ENCODE results near the gene MYBPC2.

MYBPC2 gene

DNA sequence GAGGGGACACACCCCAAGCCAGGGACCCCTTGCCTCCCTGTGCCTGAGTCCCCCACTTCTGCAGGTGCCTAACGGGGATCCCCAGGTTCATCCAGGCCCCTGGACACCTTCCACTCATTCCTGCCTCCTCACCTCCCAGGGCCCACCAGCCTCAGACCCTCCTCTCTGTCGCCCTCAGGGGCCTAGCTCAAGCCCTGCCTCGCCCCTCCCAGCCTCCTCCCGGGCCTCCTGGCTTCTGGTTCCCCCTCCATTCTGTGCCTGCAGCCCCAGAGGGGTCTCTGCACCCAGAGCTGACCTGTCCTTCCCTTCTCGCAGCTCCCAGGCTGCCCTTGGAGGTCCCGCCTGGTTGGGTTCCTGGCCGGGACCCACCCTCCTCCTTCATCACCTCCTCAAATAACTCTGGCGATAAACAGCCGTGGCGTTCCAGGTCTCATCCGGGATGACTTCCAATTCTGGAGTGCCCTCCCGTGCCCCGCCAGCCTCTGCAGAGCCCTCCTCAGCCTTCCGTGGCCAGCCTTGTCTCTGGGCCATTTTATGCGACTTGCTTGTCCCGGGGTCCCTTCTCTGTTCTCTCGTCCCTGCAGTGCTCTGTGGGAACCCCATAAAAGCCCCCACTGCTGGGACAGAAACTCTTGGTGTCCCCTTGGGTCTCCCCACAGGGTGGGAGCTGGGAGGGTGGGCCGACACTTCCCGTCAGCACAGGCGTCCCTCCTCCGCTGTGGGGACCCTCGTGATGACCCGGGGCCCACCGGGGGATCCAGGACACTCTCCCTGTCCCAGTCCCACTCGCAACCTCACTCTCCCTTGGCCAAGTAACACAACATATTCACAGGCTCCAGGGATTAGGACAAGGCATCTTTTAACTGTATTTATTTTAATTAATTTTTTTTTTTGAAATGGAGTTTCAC is 69.1 kb downstream of the MYBPC2 start:
- DNase-seq = no peak

DNA sequence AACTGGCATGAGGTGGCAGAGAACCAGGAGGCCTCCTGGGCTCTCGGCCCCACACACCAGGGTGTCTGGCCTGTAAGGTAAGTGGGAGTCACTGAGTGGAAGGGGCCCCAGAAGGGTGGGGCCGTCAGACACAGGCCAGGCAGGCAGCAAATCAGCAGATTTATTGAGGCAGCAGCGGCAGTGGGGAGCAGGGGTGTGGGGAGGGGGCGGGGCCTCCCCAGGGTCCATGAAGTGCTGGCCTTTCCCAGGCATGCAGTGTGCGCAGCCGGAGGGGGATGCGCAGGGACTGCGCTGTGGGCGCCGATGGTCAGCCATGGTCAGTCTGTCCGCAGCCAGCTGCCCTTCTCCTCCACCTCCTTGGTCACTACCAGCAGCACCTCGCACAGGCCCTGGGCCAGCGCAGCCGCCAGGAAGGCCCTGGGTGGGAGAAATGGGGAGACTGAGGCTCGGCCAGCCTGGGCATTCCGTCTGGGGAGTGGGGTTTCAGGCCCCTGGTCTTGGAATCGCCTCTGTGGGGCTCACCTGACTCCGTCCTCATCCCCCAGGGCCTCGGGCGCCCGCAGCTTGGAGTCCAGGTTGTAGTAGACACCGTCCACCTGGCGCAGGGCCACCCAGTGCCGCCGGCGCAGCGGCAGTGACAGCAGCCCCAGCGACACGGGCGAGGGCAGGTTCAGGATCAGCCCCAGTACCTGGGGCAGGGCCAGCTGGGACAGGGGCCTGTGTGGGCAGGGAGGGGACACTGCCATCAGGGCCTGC is 73.3 kb downstream of the MYBPC2 start:
- no peak for DNase-seq

DNA sequence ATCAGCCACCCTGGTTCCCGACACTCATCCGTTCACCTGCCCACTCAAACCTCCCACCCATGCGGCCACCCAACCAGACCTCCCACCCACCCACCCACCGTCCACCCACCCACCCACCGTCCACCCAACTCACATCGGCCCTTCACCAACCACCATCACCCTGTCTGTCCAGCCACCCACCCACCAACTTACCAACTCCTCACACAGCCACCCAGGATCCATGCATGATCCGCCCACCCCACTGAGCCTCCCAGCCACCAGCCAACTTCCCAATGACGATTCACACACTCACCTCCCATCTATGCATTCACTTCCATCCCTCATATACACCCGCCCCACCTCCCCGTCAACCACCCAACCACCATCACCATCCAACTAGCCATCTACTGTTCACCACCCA is 74.0 kb downstream of the MYBPC2 start:
- DNase-seq = no peak

DNA sequence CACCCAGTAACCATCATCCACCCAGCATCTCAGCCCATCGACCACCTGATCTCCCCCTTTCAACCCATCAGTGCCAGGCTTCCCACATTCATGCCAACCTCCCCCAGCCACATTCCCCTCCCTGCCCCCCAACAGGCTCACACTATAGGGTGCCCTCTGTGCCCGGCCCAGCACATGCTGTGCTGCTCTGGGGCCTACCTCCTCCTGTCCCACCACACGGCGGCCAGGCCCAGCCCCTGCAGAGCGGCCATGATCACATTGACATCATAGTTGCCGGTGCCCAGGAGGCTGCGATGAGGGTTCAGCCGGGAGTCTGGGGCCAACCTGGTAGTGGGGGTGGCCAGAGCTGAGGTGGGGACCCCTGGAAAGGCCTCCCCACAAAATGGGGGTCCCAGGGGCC is 74.7 kb downstream of the MYBPC2 start:
- no peak for DNase-seq

DNA sequence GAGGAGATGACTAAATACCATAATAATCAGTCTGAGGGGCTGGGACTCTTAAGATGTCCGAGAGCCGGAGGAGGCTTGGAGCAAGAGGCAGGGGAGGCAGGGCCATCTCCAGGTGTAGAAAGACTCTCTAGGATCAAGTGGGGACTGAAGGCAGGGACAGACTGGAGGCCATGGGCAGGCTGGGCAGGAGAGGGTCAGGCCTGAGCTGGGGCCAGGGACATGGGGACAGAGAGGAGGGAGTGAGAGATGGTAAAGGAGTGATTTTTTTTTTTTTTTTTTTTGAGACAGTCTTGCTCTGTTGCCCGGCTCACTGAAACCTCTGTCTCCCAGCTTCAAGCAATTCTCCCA is 76.1 kb downstream of the MYBPC2 start:
- DNase-seq = no peak

DNA sequence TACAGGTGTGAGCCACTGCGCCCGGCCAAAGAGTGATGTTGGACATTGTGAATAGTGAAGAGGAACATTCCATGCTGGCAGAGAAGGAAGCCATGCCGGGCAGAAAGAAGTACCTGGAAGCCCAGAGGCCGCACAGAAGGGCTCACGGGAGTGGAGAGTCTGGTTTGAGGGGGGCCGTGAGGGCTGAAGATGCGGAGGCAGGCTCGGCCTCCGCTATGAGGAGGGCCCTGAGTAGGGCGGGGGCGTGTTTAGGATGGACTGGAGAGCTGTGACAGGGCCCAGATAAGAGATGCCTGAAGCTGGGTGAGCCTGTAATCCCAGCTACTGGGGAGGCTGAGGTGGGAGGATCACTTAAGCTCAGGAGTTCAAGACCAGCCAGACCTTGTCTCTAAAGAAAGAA is 76.7 kb downstream of the MYBPC2 start:
- DNase-seq = no peak

DNA sequence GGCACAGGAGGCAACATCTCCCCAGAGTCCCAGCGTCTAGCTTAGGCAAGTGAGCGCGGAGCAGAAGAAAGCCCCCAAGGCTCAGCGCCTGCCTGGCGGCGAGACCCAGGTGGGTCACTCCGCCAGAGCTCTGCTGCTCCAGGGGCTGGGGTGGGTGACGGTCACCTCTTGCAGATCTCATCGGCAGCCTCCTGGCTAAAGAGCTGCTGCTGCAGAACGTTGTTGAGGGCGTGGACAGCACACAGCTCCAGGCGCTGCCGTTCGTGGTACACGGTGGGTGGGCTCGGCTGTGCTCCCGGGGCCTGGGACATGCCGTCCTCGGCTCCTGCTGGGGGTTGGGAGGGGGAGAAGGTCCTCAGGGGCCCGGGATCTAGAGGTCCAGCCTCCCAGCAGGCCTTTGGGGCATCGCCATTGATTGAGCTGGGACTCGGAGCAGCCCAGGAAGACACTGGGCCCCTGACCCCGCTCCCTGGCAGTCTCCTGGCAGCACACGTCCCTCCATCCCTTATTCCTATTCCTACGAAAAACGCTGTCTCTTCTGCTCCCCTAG is 77.5 kb downstream of the MYBPC2 start:
- no peak for DNase-seq

DNA sequence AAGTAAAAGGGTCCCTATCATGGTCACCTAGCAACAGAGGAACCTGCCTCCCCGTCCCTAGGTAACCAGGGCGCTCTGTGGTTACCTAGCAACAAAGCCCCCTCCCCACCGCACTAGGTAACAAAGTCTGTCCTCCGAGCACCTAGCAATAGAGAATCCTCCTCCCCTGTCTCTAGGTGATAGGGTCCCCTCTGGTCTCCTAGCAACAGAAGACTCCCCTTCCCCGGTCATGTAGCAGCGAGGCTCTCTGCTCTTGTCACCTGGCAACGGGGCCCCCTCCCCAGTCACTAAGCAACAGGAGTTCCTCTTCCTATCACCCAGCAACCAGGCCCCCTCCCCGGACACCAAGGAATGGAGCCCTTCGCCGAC is 78.0 kb downstream of the MYBPC2 start:
- DNase-seq = no peak

DNA sequence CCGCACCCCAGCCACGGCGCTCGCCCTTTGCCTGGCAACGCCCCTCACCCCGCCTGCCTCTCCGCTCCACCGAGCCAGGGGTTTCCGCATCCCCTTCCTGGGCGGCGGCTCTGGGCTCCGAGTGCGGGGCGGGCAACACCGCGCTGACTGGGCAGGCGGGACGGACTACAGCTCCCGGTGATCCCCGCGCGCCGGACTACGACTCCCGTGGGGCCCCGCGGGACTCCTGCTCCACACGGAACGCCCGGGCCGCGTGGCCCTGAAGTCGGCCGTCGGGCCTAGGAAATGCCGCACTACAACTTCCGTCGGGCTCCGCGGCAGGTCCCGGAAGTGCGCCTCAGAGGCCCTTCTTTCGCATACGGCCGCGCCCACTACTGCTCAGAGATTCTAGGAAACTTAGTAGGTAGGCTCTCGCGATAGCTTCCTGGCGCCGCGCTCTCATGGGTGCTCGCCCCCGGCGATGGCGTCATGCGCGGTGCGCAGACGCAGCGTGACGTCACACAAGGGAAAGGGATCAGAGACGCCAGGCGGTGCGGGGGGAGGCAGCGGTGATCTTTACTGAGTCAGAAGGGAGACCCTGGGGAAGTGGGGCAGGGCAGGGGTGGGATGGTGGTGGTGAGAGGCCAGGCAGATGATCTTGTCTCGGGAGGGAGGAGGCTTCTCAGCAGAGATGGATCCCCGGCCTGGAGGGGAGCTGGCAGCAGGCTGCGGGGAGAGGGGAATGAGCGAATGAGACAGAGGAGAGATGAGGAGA is 78.6 kb downstream of the MYBPC2 start, which contains the start of gene JOSD2:
Gene JOSD2 (minus strand): TSS at position 123 of the 754 bp plus-strand sequence. CDS start 760 bp downstream, outside the sequence.
- peak; percentile 99 for DNase-seq

DNA sequence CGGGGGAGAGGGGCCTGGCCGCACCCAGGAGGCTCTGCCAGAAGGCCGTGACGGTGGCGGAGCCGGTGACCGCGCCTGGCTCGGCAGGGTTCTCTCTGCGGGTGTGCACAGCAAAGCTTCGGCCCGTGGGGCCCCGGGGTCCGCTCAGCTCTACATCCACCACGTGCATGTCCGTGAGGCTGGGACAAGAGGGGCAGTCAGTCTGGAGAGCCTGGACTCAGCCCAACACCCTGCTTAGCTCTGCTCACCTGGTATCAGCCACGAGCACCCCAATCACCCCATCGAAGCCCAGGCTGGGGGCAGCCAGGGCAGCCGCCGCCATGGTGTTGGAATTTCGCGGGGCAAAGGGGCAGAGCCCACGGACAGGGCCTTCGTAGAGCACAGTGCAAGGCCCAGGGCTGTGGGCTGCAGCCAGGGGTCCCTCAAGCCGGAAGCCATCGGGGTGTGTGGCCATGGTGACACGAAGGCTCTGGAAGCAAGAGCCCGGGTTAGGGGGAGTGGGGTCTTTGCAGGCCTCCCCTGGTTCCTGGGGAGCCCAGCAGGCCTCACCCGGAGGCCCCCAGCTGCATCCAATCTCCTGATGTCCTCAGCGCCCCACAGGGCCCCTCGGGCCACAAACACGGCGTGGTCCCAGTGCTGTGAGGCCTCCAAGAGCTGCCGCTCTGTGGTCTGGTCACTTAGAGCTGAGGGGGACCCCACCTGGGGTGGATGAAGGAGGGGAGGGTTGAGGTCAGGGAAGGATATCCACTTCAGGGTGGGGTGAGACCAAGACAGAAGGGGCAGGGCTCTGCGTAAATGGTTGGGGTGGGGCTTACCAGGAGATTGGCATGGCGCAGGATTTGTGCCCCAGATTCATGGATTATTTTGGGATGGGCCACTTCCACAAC is 79.7 kb downstream of the MYBPC2 start:
- DNase-seq = no peak

DNA sequence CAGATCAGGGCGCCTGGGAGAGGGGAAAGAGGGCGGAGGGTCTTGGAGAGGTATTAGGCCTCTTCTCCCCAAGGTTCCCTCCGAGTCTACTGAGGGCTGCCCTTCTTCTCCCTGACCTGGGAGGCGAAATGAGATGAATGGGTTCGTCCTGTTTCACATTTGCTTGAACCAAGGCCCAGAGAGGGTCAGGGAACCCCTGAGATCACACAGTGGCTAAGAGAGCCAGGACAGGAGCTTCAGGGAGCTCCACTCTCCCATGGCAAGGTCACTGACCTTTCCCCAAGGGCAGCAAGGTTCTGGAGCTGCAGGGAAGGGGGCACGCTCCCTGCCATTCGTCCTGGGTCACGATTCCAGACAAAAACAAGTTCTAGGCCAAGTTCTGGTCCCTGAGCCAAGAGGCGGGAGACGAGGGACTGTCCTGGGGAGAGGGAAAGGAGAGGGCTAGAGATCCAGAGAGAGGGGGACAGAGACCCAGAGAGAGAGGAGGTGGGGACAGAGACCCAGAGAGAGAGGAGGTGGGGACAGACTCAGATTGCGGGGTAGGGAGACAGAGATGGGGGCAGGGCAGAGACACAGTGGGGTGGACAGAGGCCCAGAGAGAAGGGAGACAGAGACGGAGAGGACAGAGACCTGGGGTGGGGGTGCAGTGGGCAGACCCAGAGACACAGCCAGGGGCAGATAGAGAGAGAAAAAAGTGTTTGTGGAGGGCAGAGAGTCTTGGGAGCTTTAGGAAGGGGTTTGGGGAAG is 80.5 kb downstream of the MYBPC2 start:
- no peak for DNase-seq

DNA sequence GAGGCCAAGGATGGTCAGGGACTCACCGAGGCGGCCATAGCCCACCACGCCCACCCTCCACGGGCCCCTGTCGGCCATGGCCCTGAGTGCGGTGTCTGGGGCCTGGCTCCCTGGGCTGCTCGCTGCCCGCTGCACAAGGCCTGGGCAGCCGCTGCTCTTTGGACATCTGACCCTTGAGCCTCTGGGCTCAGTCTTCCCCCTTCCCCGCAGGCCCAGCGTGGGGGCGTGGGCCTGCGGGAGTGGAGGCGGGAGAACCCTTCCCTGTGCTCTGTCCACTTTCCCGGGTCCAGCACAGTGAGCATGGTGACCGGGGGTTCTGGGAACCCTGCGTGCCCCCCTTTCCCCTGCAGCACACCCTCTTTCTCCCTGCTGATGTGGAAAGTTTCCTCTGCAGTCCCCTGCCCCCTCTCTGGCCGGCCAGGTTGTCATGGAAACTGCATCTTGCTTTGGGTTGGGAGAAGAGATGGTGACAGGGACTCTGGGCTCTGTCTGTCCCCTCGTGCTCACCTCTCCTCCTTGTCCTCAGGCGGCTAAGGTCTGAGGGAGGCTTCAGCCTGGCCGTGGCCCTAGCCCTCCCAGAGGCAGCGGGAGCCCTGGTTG is 81.2 kb downstream of the MYBPC2 start, which contains the start of gene ASPDH:
Gene ASPDH (minus strand): TSS at position 168 of the 600 bp plus-strand sequence. CDS start 90 bp downstream, at position 78.
- DNase-seq = no peak

DNA sequence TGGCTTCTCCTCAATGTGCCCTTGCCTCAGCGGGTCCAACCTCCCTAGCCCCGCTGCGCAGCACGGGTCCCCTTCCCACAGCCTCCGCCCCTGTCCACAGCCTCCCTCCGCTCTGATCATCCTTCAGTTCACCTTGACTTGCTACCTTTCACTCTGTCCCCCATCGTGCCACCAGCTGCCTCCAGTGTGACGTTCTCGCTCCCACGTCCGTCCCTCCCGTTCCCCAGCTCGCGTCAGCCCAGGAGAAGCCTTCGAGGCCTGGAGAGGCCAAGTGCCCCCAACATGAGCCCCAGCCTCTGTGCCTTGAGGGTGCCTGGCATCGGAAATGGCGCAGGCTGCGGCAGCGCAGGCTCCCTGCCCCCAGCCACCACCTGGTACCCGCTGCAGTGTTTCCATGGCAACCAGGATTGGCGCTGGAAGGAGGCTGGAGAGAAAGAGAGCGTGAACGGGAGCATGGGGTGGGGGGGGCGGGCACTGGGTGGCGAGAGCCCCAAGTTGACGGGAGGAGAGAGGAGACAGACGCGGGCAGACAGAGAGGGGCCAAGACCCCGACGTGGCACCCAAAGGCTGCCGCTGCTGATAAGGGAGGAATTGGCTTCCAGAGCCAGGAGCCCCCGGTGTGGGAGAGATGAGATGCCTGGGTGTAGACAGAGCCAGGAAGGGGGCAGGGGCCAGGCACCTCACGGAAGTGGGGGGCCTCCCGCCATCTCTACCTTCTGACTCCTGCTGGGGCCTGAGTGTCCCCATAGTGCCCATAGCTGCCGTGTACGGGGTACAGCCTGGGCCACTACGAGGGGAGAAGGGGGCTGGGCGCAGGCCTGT is 81.9 kb downstream of the MYBPC2 start:
- no peak for DNase-seq

DNA sequence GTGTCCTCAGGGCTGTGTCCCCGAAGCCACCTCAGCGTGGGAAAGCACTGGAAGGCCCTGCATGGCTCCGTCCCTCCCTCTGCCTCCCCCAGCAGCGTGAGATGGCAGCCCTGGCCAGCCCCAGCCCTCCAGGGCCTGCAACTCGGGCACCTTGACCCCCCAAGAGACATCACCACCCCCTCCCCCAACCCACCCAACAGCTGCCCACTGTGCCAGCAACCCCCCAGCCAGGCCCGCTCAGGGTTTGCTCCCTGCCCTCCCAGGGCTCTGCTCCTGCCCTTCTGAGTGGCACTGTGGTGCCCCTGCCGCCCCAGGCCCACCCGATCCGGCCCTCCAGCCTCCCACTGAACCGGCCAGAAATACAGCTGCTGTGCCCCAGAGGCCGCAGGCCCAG is 82.5 kb downstream of the MYBPC2 start:
- DNase-seq = no peak

All from KG1 (cell line).